Subcutaneous adipose tissue (tissue), 4 donors: ENCODE data around the gene PAK1. TPM values are rescaled to one million over a fixed set of nuclear protein-coding genes. Genes with fewer than 3 reads are reported as not detected.

ENCODE experiments used
- CTCF ChIP-seq: fragments of 450-650 bp; IDR thresholded peaks from one replicate; pipeline ENCODE4 v1.5.1; 2016; ENCODE audit warnings: low read depth, mild to moderate bottlenecking, control low read depth, antibody characterized with exemption, moderate library complexity
- total RNA-seq, 4 donors: library from RNA; depleted of rRNA; stranded (reverse); fragments of >200 nt; gene quantifications; one replicate each; pipeline ENCODE4 v1.1.0, GENCODE V29; 2016

PAK1 gene
- total RNA-seq, 4 donors from 2014 or later, result 17.0 to 41.3 (median 28.4) TPM

DNA sequence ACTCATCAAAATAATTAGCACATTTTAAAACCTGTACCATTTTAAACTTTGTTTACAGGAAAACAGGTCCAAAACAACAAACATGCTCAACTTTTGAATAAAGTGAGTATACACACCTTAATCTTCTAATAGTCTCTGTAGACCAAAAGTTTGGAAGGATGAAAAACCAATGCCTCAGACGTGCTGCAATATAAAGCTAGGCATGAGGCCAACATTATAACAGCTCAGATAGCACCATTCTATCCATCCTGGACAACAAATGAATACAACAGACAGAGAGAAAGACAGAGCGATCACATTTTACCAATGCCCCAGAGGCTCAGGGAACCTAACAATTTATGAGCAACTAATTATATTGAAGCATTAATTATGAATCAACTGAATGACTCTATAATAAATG, 77.0 kb downstream of the PAK1 start:
- no peak for TF ChIP-seq CTCF

DNA sequence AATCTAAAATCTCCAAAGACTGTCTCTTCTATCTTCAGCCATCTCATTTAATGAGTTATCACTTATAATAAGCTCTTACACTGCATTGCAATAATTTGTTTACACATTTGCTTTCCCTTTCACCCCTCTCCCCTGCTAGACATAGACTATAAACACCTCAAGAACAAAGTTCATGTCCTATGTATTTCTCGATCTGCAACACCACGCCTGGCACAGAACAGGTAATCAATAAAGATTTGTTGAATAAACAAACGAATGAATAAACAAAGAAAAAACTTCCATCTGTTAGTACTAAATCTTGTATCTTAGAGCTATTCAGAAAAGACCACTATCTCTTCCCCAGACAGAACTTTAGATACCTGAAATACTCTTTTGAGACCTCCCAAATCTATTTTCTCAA, 77.6 kb downstream of the PAK1 start:
- TF ChIP-seq CTCF, result no peak

GRCh38 chr11:77395460-77396173, 78.3 kb downstream of the PAK1 start:
- TF ChIP-seq CTCF, result no peak

GRCh38 chr11:77392842-77393241, 81.1 kb downstream of the PAK1 start:
- no peak for TF ChIP-seq CTCF

- no peak for TF ChIP-seq CTCF
Observed at GRCh38 chr11:77387701-77388100, 86.2 kb downstream of the PAK1 start.

GRCh38 chr11:77386178-77386577, 87.7 kb downstream of the PAK1 start:
- no peak for TF ChIP-seq CTCF

DNA sequence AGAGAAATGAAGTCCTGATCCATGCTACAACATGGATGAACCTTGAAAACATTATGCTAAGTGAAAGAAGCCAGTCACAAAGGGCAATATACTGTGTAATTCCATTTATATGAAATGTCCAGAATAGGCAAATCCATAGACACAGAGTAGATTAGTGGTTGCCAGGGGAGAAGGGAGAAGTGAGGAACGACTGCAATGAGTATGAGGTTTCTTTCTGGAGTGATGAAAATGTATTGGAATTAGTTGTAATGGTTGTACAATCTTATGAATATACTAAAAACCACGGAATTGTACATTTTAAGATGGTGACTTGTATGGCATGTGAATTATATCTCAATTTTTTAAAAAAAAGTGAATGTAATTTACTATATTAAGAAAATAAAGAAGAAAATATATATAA, 89.3 kb downstream of the PAK1 start:
- no peak for TF ChIP-seq CTCF
